Immature natural killer cell (primary cell): Measurements from ENCODE around the gene P2RY11. TPM values are rescaled to one million over a fixed set of nuclear protein-coding genes. Genes with fewer than 3 reads are reported as not detected.

Experiments
- DNase-seq, 3 donors: peaks; one replicate each; pipeline ENCODE4 v3.0.0; 2022; ENCODE audit warnings: mixed read lengths in 1 of 3
- H3K27ac Mint-ChIP-seq, 6 donors: one replicate each; pipeline ENCODE4 v1.8.0; 2020; ENCODE audit warnings: mixed read lengths in 6 of 6, mild to moderate bottlenecking in 5 of 6, inconsistent platforms in 4 of 6, moderate library complexity in 3 of 6
- H3K27me3 Mint-ChIP-seq, 3 donors: one replicate each; pipeline ENCODE4 v1.8.0; 2020 to 2021; ENCODE audit warnings: low read depth in 3 of 3, mild to moderate bottlenecking in 3 of 3, mixed read lengths in 3 of 3, moderate library complexity in 3 of 3, inconsistent platforms in 1 of 3
- H3K36me3 Mint-ChIP-seq, 3 donors: one replicate each; pipeline ENCODE4 v1.8.0; 2020; ENCODE audit warnings: mixed read lengths in 3 of 3, inconsistent platforms in 2 of 3, mild to moderate bottlenecking in 2 of 3
- H3K4me1 Mint-ChIP-seq, 2 donors: one replicate each; pipeline ENCODE4 v1.8.0; 2020; ENCODE audit warnings: inconsistent platforms in 2 of 2, mild to moderate bottlenecking in 2 of 2, mixed read lengths in 2 of 2, moderate library complexity in 1 of 2
- H3K4me3 Mint-ChIP-seq, 5 donors: one replicate each; pipeline ENCODE4 v1.8.0; 2020; ENCODE audit warnings: mild to moderate bottlenecking in 5 of 5, mixed read lengths in 5 of 5, inconsistent platforms in 3 of 5, moderate library complexity in 3 of 5
- H3K9me3 Mint-ChIP-seq, 6 donors: one replicate each; pipeline ENCODE4 v1.8.0; 2020; ENCODE audit warnings: mild to moderate bottlenecking in 6 of 6, mixed read lengths in 6 of 6, inconsistent platforms in 4 of 6, moderate library complexity in 3 of 6
- polyA plus RNA-seq, 3 donors: library from polyadenylated mRNA; unstranded; fragments of 300-500 nt; fragmentation: Illumina TruSeq; gene quantifications; one replicate each; pipeline ENCODE4 v1.2.3, GENCODE V29; 2021

P2RY11 gene
- polyA plus RNA-seq, 3 donors from 2014 or later: 2.6 to 26.7 (median 6.9) TPM

- H3K4me3 Mint-ChIP-seq: no peak overlapping the region
- H3K27ac Mint-ChIP-seq: peak overlapping the region in 3 of 6 donors; percentile 13 to 88 (median 17)
- DNase-seq: no peak
- H3K27me3 Mint-ChIP-seq: peaks cover 0 to 2% (median 2%) of the 10 kb centered on the region in 3 donors
- peaks cover 15 to 17% of the 10 kb centered on the region in 2 donors for H3K4me1 Mint-ChIP-seq
- H3K9me3 Mint-ChIP-seq: no peaks in the 10 kb centered on the region
- peaks cover 8 to 36% (median 13%) of the 10 kb centered on the region in 3 donors for H3K36me3 Mint-ChIP-seq
Observed at GRCh38 chr19:10141973-10142372, 30.5 kb downstream of the P2RY11 start.

GRCh38 chr19:10142701-10143375, 31.3 kb downstream of the P2RY11 start:
- peak overlapping the region; percentile 54 to 80 (median 62) for H3K4me3 Mint-ChIP-seq
- peaks cover 12 to 32% (median 13%) of the 10 kb centered on the region in 3 donors for H3K36me3 Mint-ChIP-seq
- H3K9me3 Mint-ChIP-seq: no peaks in the 10 kb centered on the region
- H3K27ac Mint-ChIP-seq: peak overlapping the region; percentile 64 to 93 (median 91)
- peaks cover 15 to 17% of the 10 kb centered on the region in 2 donors for H3K4me1 Mint-ChIP-seq
- peaks cover 0 to 2% (median 0%) of the 10 kb centered on the region in 3 donors for H3K27me3 Mint-ChIP-seq
- DNase-seq: peak; percentile 39 to 54 (median 45)

GRCh38 chr19:10143681-10144080, 32.2 kb downstream of the P2RY11 start:
- peaks cover 13 to 38% (median 16%) of the 10 kb centered on the region in 3 donors for H3K36me3 Mint-ChIP-seq
- no peaks in the 10 kb centered on the region for H3K9me3 Mint-ChIP-seq
- H3K4me3 Mint-ChIP-seq: no peak overlapping the region
- peaks cover 0 to 2% (median 0%) of the 10 kb centered on the region in 3 donors for H3K27me3 Mint-ChIP-seq
- peaks cover 15 to 17% of the 10 kb centered on the region in 2 donors for H3K4me1 Mint-ChIP-seq
- DNase-seq: no peak
- peak overlapping the region in 5 of 6 donors; percentile 8 to 88 (median 61) for H3K27ac Mint-ChIP-seq

GRCh38 chr19:10144361-10144760, 32.9 kb downstream of the P2RY11 start:
- no peak overlapping the region for H3K4me3 Mint-ChIP-seq
- H3K4me1 Mint-ChIP-seq: peaks cover 15 to 17% of the 10 kb centered on the region in 2 donors
- H3K9me3 Mint-ChIP-seq: no peaks in the 10 kb centered on the region
- peaks cover 13 to 36% (median 13%) of the 10 kb centered on the region in 3 donors for H3K36me3 Mint-ChIP-seq
- no peak for DNase-seq
- peaks cover 0 to 4% (median 0%) of the 10 kb centered on the region in 3 donors for H3K27me3 Mint-ChIP-seq
- H3K27ac Mint-ChIP-seq: no peak overlapping the region

- Mint-ChIP-seq H3K36me3 (peaks cover 13 to 41% (median 13%) of the 10 kb centered on the region in 3 donors), H3K27me3 (peaks cover 0 to 4% (median 0%) of the 10 kb centered on the region in 3 donors), H3K27ac (no peak overlapping the region), H3K4me1 (peaks cover 15 to 17% of the 10 kb centered on the region in 2 donors), H3K9me3 (no peaks in the 10 kb centered on the region), H3K4me3 (no peak overlapping the region)
- no peak for DNase-seq
Observed at GRCh38 chr19:10145031-10145430, 33.5 kb downstream of the P2RY11 start.

GRCh38 chr19:10146142-10146541, 34.6 kb downstream of the P2RY11 start:
- Mint-ChIP-seq H3K27me3 (peaks cover 0 to 4% (median 0%) of the 10 kb centered on the region in 3 donors), H3K36me3 (peaks cover 13 to 41% (median 13%) of the 10 kb centered on the region in 3 donors), H3K4me3 (no peak overlapping the region), H3K4me1 (peaks cover 15 to 17% of the 10 kb centered on the region in 2 donors), H3K27ac (no peak overlapping the region), H3K9me3 (no peaks in the 10 kb centered on the region)
- no peak for DNase-seq

GRCh38 chr19:10149427-10149826, 37.9 kb downstream of the P2RY11 start:
- Mint-ChIP-seq H3K4me1 (no peaks in the 10 kb centered on the region), H3K4me3 (no peak overlapping the region), H3K9me3 (no peaks in the 10 kb centered on the region), H3K27me3 (peaks cover 0 to 2% (median 0%) of the 10 kb centered on the region in 3 donors), H3K36me3 (peaks cover 8 to 51% (median 9%) of the 10 kb centered on the region in 3 donors), H3K27ac (no peak overlapping the region)
- DNase-seq: no peak

- peak overlapping the region in 2 of 6 donors; percentile 17 to 49 for H3K27ac Mint-ChIP-seq
- H3K4me3 Mint-ChIP-seq: no peak overlapping the region
- no peaks in the 10 kb centered on the region for H3K9me3 Mint-ChIP-seq
- H3K4me1 Mint-ChIP-seq: no peaks in the 10 kb centered on the region
- no peak for DNase-seq
- H3K27me3 Mint-ChIP-seq: peaks cover 0 to 2% (median 0%) of the 10 kb centered on the region in 3 donors
- H3K36me3 Mint-ChIP-seq: peaks cover 8 to 56% (median 14%) of the 10 kb centered on the region in 3 donors
Observed at GRCh38 chr19:10151521-10151920, 40.0 kb downstream of the P2RY11 start.

- H3K27ac Mint-ChIP-seq: peak overlapping the region in 1 of 6 donors; percentile 21
- DNase-seq: no peak
- no peak overlapping the region for H3K4me3 Mint-ChIP-seq
- peaks cover 0 to 2% (median 0%) of the 10 kb centered on the region in 3 donors for H3K27me3 Mint-ChIP-seq
- H3K36me3 Mint-ChIP-seq: peaks cover 11 to 59% (median 18%) of the 10 kb centered on the region in 3 donors
- no peaks in the 10 kb centered on the region for H3K4me1 Mint-ChIP-seq
- no peaks in the 10 kb centered on the region for H3K9me3 Mint-ChIP-seq
Observed at GRCh38 chr19:10152100-10152499, 40.6 kb downstream of the P2RY11 start.

- peaks cover 0 to 6% (median 0%) of the 10 kb centered on the region in 3 donors for H3K27me3 Mint-ChIP-seq
Observed at GRCh38 chr19:10155839-10156238, 44.3 kb downstream of the P2RY11 start.

GRCh38 chr19:10158071-10158470, 46.6 kb downstream of the P2RY11 start:
- Mint-ChIP-seq H3K36me3 (peaks cover 15 to 51% (median 21%) of the 10 kb centered on the region in 3 donors), H3K4me1 (peaks cover 0 to 1% of the 10 kb centered on the region in 2 donors), H3K9me3 (no peaks in the 10 kb centered on the region), H3K4me3 (no peak overlapping the region), H3K27ac (no peak overlapping the region), H3K27me3 (peaks cover 0 to 6% (median 0%) of the 10 kb centered on the region in 3 donors)
- no peak for DNase-seq

More at GRCh38 chr19:10155839-10156238, 44.3 kb downstream of the P2RY11 start:
- Mint-ChIP-seq H3K4me3 (no peak overlapping the region), H3K9me3 (no peaks in the 10 kb centered on the region), H3K36me3 (peaks cover 15 to 64% (median 24%) of the 10 kb centered on the region in 3 donors), H3K4me1 (peaks cover 0 to 1% of the 10 kb centered on the region in 2 donors), H3K27ac (no peak overlapping the region)
- no peak for DNase-seq

- no peak for DNase-seq
- Mint-ChIP-seq H3K9me3 (no peaks in the 10 kb centered on the region), H3K27ac (no peak overlapping the region), H3K4me3 (no peak overlapping the region), H3K4me1 (peaks cover 0 to 1% of the 10 kb centered on the region in 2 donors), H3K27me3 (peaks cover 0 to 6% (median 0%) of the 10 kb centered on the region in 3 donors), H3K36me3 (peaks cover 15 to 53% (median 21%) of the 10 kb centered on the region in 3 donors)
Observed at GRCh38 chr19:10158485-10158884, 47.0 kb downstream of the P2RY11 start.

GRCh38 chr19:10159610-10160009, 48.1 kb downstream of the P2RY11 start:
- peaks cover 0 to 1% of the 10 kb centered on the region in 2 donors for H3K4me1 Mint-ChIP-seq
- H3K27ac Mint-ChIP-seq: no peak overlapping the region
- no peak for DNase-seq
- H3K4me3 Mint-ChIP-seq: no peak overlapping the region
- no peaks in the 10 kb centered on the region for H3K9me3 Mint-ChIP-seq
- peaks cover 15 to 44% (median 21%) of the 10 kb centered on the region in 3 donors for H3K36me3 Mint-ChIP-seq
- peaks cover 0 to 6% (median 0%) of the 10 kb centered on the region in 3 donors for H3K27me3 Mint-ChIP-seq

- peaks cover 8 to 12% of the 10 kb centered on the region in 2 donors for H3K4me1 Mint-ChIP-seq
- peaks cover 10 to 27% (median 10%) of the 10 kb centered on the region in 3 donors for H3K36me3 Mint-ChIP-seq
- peaks cover 0 to 4% (median 0%) of the 10 kb centered on the region in 3 donors for H3K27me3 Mint-ChIP-seq
- H3K27ac Mint-ChIP-seq: peak overlapping the region in 2 of 6 donors; percentile 8 to 65
- H3K4me3 Mint-ChIP-seq: no peak overlapping the region
- no peaks in the 10 kb centered on the region for H3K9me3 Mint-ChIP-seq
- DNase-seq: no peak
Observed at GRCh38 chr19:10163536-10163935, 52.0 kb downstream of the P2RY11 start.
